HepG2 (cell line): ENCODE results near the gene PLPP3. TPM values are rescaled to one million over a fixed set of nuclear protein-coding genes. Genes with fewer than 3 reads are reported as not detected.

Experiments used
- CEBPB ChIP-seq: IDR thresholded peaks from 2 replicates; pipeline ENCODE4 v1.6.1; 2011; ENCODE audit warnings: low read depth, low read length, improper control_type of control experiment, borderline replicate concordance
- KLF12 ChIP-seq: sonication (generic); formaldehyde crosslinking; IDR thresholded peaks from 2 replicates; pipeline ENCODE4 v1.4.0; 2020; ENCODE audit warnings: missing genetic modification reagents, borderline replicate concordance
- KLF6 ChIP-seq: IDR thresholded peaks from 2 replicates; pipeline ENCODE4 v1.8.0; 2016; ENCODE audit warnings: missing biosample characterization, missing genetic modification reagents
- MNT ChIP-seq: fragments of 450-650 bp; IDR thresholded peaks from 2 replicates; pipeline ENCODE4 v1.6.1; 2016
- PITX1 ChIP-seq: sonication (generic); formaldehyde crosslinking; IDR thresholded peaks from 2 replicates; pipeline ENCODE4 v1.5.1; 2020; ENCODE audit warnings: mild to moderate bottlenecking, missing genetic modification reagents
- SMAD3 ChIP-seq: sonication (generic); formaldehyde crosslinking; IDR thresholded peaks from 2 replicates; pipeline ENCODE4 v1.4.0; 2020; ENCODE audit warnings: missing genetic modification reagents
- TMF1 ChIP-seq: sonication (generic); formaldehyde crosslinking; IDR thresholded peaks from 2 replicates; pipeline ENCODE4 v1.8.1; 2022; ENCODE audit warnings: low read depth, missing genetic modification reagents
- XRCC5 ChIP-seq: fragments of 200-400 bp; formaldehyde crosslinking; optimal IDR thresholded peaks from 2 replicates; pipeline ENCODE3; 2017; ENCODE audit warnings: mild to moderate bottlenecking, low read length
- ZBTB44 ChIP-seq: sonication (generic); formaldehyde crosslinking; IDR thresholded peaks from 2 replicates; pipeline ENCODE4 v1.4.0; 2020; ENCODE audit warnings: missing genetic modification reagents
- ZNF124 ChIP-seq: sonication (generic); formaldehyde crosslinking; IDR thresholded peaks from 2 replicates; pipeline ENCODE4 v1.4.0; 2020; ENCODE audit warnings: missing genetic modification reagents
- ZNF3 ChIP-seq: IDR thresholded peaks from 2 replicates; pipeline ENCODE4 v1.7.0; 2017; ENCODE audit warnings: inconsistent platforms
- ZNF556 ChIP-seq: sonication (generic); formaldehyde crosslinking; IDR thresholded peaks from 2 replicates; pipeline ENCODE4 v1.4.0; 2020; ENCODE audit warnings: mild to moderate bottlenecking, missing genetic modification reagents, borderline replicate concordance
- ZNF609 ChIP-seq: sonication (generic); formaldehyde crosslinking; IDR thresholded peaks from 2 replicates; pipeline ENCODE4 v1.4.0; 2020; ENCODE audit warnings: mild to moderate bottlenecking, missing genetic modification reagents, borderline replicate concordance
- ZSCAN12 ChIP-seq: sonication (generic); formaldehyde crosslinking; IDR thresholded peaks from 2 replicates; pipeline ENCODE4 v1.9.0; 2021; ENCODE audit warnings: mild to moderate bottlenecking, missing genetic modification reagents
- ZXDC ChIP-seq: sonication (generic); formaldehyde crosslinking; IDR thresholded peaks from 2 replicates; pipeline ENCODE4 v1.5.0; 2020; ENCODE audit warnings: mild to moderate bottlenecking, missing genetic modification reagents
- polyA plus RNA-seq, 8 experiments: library from polyadenylated mRNA; depleted of rRNA in 3 of 8; stranded (reverse) in 7 of 8; unstranded in 1 of 8; fragments of >200 nt; fragmentation: Illumina TruSeq in 4 of 8; extraction: Trizol in 4 of 8; gene quantifications; 2 replicates each; pipeline versions ENCODE4 v1.2.1 to v1.2.3, GENCODE V29; 2011 to 2016; ENCODE audit warnings: low read depth in 4 of 8, missing spikeins in 1 of 8, mixed read lengths in 1 of 8; ENCODE audit not compliant: insufficient read depth in 1 of 8
- total RNA-seq, 5 experiments: library from RNA; depleted of rRNA; stranded (reverse); fragments of >200 nt; fragmentation: Illumina TruSeq; extraction: Trizol; gene quantifications; 2 replicates each; pipeline ENCODE4 v1.2.3, GENCODE V29; 2016; ENCODE audit warnings: low read depth in 1 of 5
- TF ChIP-seq, protein P1 (sequence below): sonication (generic); formaldehyde crosslinking; IDR thresholded peaks from 2 replicates; pipeline ENCODE4 v1.5.0; 2020; ENCODE audit warnings: mild to moderate bottlenecking, missing genetic modification reagents
- TF ChIP-seq, protein P2 (sequence below): sonication (generic); formaldehyde crosslinking; IDR thresholded peaks from 2 replicates; pipeline ENCODE4 v1.4.0; 2020; ENCODE audit warnings: mild to moderate bottlenecking, missing genetic modification reagents

PLPP3 gene
- total and polyA plus RNA-seq, 2 of the 13 experiments (the other 11 are each of a cell fraction or from before 2014, with no cell fraction given): 49.7 to 65.8 TPM

DNA sequence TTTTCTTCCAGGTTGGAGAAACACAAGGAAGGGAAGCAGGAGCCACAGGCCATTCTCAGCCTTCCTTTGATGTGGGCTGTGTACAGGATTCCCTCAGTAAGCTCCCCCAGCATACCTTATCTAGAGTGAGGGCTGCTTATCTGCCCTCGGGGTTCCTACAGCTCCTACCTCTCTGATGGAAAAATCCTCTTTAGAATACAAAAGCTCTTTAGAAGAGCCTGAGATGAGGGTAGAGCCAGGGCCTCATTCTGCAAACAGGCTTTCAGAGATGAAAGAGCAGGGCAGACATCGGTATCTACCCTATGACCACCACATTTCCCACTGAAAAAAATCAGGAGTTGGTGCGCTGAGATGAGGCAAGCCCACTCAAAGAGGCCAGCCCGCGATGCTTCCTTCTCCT is 85.1 kb downstream of the PLPP3 start (continued):
- TF ChIP-seq, protein P1, sequence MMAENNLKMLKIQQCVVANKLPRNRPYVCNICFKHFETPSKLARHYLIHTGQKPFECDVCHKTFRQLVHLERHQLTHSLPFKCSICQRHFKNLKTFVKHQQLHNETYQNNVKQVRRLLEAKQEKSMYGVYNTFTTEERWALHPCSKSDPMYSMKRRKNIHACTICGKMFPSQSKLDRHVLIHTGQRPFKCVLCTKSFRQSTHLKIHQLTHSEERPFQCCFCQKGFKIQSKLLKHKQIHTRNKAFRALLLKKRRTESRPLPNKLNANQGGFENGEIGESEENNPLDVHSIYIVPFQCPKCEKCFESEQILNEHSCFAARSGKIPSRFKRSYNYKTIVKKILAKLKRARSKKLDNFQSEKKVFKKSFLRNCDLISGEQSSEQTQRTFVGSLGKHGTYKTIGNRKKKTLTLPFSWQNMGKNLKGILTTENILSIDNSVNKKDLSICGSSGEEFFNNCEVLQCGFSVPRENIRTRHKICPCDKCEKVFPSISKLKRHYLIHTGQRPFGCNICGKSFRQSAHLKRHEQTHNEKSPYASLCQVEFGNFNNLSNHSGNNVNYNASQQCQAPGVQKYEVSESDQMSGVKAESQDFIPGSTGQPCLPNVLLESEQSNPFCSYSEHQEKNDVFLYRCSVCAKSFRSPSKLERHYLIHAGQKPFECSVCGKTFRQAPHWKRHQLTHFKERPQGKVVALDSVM (CRISPR knock-in tag): 0 out of 2 replicates have a peak, but pooled peaks have one; percentile 30
- TF ChIP-seq KLF12 (CRISPR knock-in tag) (0 out of 2 replicates have a peak, but pooled peaks have one; percentile 40), SMAD3 (peak; percentile 69), ZNF556 (no peak), XRCC5 (peak; percentile 73), MNT (no peak), KLF6 (CRISPR knock-in tag) (no peak), ZSCAN12 (CRISPR knock-in tag) (0 out of 2 replicates have a peak, but pooled peaks have one; percentile 60), ZBTB44 (CRISPR knock-in tag) (0 out of 2 replicates have a peak, but pooled peaks have one; percentile 34), ZXDC (no peak), TMF1 (CRISPR knock-in tag) (no peak), CEBPB (peak; percentile 62; the same call in 1 of the 2 replicates), PITX1 (CRISPR knock-in tag) (peak; percentile 96), ZNF3 (0 out of 2 replicates have a peak, but pooled peaks have one; percentile 25), ZNF124 (CRISPR knock-in tag) (peak; percentile 86), ZNF609 (CRISPR knock-in tag) (peak; percentile 92; the same call in 1 of the 2 replicates)
- TF ChIP-seq, protein P2, sequence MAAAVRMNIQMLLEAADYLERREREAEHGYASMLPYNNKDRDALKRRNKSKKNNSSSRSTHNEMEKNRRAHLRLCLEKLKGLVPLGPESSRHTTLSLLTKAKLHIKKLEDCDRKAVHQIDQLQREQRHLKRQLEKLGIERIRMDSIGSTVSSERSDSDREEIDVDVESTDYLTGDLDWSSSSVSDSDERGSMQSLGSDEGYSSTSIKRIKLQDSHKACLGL (CRISPR knock-in tag): no peak
